GM18517 (cell line): ENCODE measurements around the gene ASTN2.

Source experiments
- ATAC-seq: cut with Tn5 transposase; IDR thresholded peaks from one replicate; pipeline ENCODE4 v1.9.1; 2021; ENCODE audit warnings: mild to moderate bottlenecking, moderate library complexity; ENCODE audit not compliant: unreplicated experiment

ASTN2 gene

DNA sequence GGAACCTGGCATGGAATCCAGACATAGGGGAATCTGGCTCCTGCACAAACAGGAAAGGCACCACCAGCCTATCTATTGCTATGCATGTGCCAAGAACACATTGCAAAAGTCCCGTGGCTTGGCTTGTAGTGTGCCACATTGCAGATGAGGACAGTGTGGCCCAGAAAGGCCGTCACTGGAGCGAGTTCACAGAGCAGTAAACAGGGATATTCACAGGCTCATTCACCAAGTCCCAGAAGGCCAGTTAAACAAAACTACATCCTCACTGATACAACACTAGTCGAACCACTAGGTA is 767.4 kb downstream of the ASTN2 start:
- no peak for ATAC-seq

DNA sequence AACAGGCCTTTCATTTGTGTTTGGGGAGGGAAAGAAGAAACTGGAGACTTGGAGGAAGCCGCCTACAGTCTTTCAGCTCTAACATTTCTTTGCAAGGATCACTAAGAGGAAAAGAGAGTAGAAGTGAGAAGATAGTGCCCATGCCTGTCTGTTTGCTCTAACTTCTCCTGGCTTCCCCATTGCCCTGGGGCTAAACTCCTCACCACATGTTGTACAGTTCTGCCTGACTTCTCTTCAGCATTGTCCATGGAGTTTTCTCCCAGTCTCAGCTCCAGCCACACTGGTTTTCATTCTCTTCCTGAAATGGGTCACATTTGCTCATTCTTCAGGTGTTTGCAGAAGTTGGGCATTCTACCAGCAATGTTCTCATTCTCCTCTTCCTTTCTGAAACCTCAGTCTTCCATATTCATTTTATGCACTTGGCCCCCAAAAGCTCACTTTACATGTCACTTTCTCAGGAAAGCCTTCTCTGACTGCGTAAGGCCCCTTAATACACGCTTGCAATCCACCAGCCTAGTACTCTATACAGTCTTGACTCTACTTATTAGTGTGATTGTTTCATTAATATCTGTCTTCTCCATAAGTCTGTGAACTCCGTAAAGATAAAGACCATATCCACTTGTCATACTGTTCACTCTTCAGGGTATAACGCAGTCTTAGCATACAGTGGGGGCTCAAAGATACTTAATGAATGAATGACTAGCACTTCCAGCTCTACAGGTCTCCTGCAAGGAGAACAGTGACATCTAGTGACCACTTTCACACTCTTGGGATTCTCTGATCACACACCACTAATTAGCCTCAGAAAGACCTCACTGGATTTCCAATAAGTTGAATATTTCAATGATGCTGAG is 768.0 kb downstream of the ASTN2 start:
- no peak for ATAC-seq

DNA sequence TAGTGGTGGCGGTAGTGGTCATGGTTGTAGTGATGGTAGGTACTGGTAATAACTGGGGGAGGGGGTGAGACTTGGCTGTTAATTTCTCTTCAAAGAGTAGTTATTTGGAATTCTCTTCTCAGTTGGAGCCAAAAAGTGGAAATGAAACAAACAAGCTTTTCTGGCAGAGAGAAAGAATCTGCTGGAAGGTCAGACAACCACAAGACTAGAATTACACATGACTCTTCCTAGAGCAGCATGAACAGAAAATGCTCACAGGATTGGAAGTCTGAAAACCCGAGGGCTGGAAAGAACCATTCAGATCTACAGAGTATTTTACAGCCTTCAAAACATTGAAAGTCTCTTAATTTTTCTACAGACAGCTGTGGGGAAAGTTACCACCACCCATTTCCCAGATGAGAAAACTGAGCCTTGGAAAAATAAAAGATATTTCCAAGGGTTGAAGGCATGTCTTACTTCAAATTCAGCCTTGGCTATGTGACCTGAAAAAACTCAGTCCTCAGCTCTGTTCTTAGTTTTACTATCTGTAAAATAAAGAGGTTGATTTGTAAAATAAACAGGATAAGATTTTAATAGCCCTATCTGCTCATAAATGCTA is 770.7 kb downstream of the ASTN2 start:
- ATAC-seq = no peak

DNA sequence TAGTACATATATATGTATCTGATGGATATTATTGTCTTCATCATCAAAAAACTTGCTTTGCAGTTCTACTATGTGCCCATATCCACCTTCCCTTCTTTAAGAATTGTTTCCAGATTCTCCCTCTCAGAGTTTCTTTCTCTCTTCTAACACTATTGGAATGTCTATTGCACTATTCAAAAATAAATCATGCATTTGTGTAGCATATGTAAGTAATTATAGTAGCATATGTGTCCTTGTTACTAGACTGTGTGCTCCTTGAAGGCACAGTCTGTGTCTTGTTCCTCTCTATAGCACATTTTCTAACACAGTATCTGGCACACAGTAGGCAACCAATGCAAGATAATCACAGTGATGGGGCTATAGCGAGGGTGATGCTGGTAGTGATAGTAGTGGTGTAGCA is 771.2 kb downstream of the ASTN2 start:
- ATAC-seq = no peak

DNA sequence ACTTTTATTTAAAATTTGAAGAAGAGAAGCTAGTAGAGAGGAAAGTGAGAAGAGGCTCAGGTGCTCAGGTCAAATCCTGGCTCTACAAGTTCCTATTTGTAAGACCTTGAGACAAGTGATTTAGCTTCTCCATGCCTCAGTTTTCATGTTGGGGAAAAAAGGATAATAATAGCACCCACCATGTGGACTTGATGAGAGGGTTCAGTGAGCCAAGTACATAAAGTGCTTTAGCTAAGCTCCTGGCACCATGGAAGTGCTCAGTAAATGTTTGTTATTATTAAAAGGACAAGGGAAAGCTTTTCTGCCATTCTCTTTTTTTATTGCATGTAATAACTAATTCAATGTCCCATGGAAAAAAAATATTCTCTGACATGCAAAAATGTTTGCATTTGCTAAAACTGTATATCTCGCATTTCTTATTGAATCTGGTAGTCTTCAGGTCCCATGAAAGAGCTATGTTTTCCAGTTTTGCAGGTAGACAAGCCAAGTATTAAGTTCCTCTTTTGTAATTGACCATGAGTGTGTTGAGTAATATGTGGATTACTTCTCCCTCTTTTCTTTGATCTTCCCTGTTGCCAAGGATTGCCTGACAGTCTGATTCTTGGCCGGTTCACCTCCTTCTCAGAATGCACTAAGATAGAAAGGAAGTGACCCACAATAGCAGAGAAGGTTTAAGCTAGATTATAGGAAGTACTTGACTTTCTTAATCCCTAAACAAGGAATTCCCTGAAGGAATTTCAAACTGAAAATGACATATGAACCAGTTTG is 773.4 kb downstream of the ASTN2 start:
- ATAC-seq = no peak

DNA sequence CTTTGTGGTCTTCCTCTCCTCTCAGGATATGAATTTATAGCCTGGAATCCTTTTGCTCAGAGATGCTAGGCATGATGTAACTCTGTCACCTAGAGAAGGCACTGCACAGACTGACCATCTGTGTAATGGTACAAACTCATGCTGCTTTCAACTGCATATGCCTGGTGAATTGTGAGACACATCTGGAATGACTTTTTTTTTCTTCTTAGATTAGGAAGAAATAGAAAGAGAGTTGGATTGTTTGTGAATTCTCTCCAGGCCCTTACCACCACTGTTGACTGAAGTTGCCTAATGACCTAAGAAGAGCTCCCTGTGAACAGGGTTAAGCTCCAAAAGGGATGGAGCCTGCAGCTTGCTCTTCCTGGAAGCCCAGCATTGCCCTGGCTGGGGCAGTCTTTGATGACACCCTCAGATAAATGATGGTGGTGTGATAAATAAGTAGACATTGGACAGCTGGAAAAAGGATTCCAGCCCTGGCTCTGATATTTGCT is 775.6 kb downstream of the ASTN2 start:
- ATAC-seq = no peak

DNA sequence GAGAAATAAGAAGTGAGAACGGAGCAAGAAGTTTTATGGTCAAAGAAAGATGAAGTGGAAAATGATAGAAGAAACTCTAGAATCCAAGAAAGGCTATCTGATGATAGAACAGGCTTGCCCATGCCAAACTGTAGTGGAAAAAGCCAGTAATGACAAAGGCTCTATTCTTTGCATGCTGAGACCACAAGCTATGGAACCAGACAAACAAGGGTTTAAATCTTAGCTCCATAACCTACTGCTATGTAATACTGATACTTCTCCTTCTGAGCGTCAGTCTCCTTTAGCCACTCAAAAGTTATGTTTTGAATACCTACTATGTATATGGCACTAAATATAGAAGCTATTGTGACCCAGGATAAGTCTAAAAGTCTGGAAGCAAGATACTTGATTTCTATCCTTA is 778.9 kb downstream of the ASTN2 start:
- no peak for ATAC-seq

DNA sequence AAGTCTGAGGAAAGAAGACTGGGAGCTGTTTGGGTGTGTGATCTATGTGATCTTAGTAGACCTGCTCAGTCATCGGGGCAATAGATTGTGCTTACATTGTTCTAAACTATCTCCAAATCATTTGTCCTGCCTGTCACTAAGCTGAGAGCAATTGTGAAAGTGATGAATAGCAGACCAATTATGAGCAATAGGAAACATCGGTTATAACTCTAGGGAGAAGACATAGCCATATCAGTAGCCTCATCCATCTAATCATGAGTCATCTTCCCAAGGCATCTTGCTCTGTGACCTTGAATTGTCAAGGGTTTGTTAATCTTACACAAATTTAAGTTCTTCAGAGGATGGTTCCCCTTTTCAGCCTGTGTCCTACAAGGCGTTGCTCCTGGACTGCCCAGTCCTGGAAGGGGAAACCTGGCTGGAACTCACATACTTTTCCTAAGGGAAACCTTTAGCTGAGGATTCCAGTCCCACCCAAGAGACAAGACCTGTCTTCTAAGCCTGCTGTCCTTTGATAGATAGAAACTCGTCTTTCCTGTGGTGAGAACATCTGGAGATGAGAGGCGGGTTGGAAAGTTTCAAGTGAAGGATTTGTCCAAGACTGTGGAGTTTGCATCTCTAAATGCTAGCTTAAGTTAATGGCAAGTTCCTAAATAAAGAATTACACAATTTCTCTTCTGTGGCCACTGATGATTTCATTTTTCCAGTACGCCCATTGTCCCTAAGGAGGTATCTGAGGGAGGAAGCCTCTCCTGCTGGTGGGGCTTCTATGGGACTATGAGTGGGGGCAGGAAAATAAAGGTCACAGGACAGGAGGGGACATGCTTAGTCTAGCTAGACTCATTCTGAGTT is 781.6 kb downstream of the ASTN2 start:
- ATAC-seq = no peak

DNA sequence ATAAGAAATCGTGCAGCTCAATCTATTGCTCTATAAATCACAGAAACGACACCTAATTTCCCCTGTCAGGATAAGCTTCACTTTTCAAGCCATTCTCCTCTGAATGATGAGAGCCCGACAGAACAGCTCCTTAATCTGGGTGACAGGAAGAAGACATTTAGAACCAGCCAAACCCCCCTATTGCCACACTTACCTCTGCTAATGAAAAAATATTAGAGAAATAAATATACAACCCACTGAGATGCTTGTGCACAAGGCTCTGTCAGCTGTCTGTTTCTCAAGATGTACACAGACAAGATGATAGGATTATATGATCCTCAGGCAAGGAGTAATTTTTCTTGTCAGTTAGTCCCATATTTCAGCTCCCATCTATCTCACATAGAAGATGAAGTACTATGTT is 785.2 kb downstream of the ASTN2 start:
- ATAC-seq = no peak

DNA sequence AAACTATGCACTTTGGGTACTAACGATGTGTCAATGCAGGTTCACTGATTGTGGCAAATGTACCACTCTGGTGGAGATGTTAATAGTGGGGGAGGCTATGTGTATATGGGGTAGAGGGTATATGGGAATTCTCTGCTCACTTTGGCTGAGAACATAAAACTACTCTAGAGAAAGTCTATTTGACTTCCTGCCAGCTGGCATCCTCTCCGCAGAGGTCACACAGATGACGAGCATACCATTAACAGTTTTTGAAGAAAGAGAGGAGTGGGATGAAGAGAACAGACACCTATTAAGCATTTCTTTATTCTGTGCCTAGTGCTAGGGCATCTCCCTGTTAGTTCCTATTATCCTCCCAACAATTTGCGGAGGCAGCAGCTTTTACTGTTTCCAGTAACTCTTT is 786.1 kb downstream of the ASTN2 start:
- no peak for ATAC-seq

DNA sequence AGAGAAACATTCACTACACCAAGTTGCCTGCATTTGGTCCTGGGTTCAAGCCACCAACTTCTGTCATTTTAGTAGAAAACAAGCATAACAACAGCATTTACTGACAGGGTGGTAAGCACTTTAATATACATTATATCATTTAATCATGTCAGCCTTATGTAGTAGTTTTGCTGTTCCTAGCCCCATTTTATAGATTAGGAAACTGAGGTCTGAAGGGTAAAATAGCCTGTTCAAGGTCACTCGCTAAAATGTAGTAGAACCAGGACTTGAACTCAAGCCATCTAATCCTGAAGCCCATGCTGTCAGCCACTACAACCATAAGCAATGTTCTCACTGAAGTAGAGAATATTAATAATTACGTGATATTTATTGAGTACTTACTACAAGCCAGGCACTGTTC is 787.4 kb downstream of the ASTN2 start:
- no peak for ATAC-seq

DNA sequence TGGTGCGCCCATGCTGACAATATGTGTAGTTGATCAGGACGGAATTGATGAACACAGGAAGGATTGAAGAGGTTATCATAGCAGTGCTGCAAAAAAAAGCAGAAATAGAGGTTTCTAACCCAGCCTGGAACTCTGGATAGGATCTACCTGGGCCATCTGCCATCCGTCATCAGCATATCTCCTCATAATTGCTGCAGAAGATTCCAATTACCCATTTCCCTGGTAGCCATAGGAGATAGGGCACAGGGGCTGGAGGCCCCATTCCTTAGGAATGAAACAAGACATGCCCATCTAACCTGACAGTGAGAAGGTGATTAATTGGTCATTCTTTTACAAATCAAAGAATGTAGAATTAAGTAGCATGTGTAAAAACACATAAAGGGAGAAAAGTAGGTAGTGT is 788.1 kb downstream of the ASTN2 start:
- no peak for ATAC-seq

DNA sequence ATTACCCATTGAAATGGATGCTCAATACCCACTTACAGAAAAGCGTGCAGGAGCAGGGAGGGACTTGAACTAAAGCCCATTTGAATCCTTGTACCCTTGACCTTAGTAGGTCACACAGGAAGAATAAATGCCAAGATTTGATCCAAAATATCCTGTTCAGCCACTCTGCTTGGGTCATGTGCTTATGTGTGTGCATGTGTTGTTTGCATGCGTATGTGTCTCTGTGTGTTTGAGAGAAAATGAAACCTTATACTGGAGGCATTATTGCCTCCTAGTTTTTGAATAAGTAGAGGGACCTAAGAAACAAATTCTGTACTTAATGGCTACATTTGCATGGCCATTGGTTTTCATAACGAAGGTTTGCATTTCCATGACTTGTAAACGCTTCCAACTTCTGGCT is 791.1 kb downstream of the ASTN2 start:
- ATAC-seq = no peak

DNA sequence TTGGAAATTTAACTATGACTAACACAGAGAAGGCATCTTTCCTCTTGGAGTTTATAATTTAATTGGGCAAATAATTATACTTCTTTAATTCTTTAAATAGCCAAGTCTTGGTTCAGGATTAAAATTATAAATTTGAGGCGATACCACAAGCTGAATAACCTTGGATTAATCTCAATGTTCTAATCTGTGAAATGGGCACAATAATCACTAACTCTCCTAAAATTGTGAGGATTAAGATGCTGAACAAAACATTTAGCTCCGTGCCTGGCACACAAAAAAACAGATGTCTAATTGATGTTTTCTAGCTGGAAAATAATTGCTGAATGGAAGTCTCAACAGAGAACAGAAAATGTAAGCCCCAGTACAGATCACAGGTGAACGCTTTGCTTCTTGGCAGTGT is 797.5 kb downstream of the ASTN2 start:
- ATAC-seq = no peak

DNA sequence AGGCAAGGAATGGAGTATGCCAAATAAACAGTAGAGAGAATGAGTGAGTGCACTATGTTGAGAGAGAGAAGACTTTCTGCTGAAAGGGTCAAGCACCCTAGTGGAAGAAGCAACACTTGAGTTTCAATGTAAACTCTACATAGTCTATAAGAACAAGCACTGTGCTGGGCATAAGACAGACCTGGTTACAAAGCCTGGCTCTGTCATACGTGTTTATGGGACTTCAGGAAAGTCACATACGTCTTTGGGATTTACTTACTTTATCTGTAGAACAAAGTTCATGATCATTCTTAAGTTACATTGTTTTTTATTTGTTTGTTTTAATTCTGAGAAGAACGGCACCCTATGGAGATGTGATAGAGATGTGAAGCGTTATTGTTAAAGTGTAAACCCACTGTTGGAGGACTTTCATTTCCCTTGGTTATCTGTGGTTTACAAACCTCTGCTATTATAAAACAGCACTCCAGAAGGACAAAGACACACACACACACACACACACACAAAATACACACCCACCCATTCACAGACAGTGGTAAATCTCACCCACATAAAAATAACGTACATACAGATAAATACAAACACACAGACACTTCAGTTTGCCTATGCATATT is 798.4 kb downstream of the ASTN2 start:
- ATAC-seq = no peak

DNA sequence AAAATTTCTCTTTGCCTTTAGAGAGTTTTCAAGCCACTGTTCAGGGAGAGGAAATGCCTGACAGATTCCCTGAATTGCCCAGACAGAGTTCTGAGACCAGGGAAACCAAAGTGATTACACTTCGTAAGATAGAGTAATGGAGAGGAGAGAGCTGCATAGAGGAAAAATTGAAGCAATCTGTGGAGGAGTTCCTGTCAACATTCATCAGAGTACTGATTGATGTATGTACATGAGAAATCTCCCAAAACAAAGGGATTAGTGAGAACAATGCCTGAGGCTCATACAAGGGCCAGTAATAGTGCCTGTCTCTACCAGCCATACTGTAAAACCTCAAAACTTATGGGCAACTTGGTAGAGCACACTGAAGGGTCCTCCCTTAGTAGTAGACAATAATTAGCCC is 806.8 kb downstream of the ASTN2 start:
- ATAC-seq = no peak

DNA sequence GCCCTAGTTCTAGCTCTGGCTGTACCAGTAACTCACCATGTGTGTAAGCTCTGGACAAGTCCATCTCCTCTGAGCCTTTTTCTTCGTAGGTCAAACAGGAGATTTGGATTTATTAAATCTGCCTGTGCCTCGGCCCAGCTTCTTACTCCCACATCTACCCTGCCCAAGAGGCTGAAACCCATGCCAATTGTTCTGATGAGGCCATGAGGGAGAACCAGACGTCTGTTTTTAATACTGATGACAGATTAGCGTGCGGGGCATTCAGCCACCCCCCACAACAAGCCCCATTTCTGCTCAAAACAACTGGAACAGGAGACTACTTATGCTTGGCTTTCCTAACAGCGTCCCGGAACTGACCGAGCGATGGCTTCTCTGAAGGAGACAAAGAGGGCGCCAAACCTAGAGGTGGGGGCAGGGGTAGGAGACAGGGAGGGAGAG is 808.9 kb downstream of the ASTN2 start:
- ATAC-seq = no peak

DNA sequence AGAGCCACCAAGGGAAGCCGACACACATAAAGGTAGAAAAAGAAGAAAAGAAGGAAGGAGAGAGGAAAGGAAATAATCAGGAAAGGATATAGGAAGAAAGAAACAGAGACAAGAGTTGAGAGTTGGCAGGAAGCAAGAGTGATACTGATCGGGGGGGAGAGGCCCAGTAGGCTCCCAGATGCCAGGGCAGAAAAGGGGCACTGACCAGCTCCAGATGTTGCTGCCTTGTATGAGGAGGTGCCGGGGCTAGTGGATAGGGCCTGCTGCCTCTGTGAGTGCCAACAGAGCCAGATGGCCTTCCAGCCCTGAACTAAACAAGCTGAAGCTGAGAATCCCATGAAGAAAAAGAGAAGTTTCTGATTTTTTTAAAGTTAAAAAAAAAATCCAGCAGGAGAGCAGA is 809.8 kb downstream of the ASTN2 start:
- no peak for ATAC-seq

DNA sequence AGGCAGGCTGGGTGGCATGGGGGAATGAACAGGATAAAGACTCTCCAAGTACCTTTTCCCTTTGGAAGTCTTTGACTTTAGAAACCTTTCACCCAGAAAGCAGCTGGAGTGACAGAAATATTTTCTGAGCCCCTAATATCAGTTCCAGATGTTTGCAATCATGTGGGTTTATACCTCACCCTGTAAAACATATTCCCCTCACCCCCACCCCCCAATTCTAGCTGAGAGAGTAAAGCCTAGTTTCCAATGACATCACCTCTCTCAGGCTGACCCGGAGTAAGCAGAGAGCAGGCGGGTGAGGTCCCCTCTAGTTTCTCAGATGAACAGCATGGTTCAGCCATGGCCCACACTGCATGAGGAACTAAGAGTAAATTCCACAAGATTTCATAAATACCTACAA is 810.6 kb downstream of the ASTN2 start:
- no peak for ATAC-seq

DNA sequence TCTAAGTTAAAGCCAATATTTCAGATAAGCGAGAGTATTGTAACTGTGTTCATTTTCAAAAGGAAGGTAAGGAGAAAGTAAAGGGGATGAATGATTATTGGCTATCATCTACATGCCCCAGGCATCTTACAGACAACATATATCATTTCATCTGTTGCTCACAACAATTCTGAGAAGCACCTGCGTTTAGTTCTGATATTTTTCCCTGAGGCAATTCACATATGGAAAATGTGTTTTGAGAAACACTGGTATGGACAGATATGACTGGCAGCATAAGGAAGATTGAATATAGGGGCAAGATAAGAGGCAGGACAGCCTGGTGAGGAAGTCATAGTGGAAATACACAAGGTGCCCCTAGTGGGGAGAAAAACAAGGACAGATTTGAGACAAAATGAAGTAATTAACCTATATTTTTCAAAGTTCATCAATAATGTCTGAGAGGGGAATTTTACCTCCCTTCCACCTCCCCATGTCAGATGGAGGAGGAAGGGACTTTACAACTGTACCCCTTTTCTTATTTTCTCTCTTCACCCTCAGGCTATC is 815.4 kb downstream of the ASTN2 start:
- ATAC-seq = no peak
